Body of pancreas (tissue), 4 donors: Measurements from ENCODE around the gene APOA4.

ENCODE experiments used
- POLR2A ChIP-seq, 3 donors: fragments of 450-650 bp; IDR thresholded peaks; one replicate each; pipeline ENCODE4 v1.6.1; 2016; ENCODE audit warnings: antibody characterized with exemption in 3 of 3, mild to moderate bottlenecking in 2 of 3
- TF ChIP-seq, protein P1 (sequence below), 7 experiments: fragments of 450-650 bp in 4 of 7; fragments of 200-600 bp in 3 of 7; sonication (generic) in 3 of 7; IDR thresholded peaks; one replicate each; pipeline ENCODE4 v1.5.1; 2016 to 2019; ENCODE audit warnings: antibody characterized with exemption in 7 of 7

- TF ChIP-seq, protein P1, sequence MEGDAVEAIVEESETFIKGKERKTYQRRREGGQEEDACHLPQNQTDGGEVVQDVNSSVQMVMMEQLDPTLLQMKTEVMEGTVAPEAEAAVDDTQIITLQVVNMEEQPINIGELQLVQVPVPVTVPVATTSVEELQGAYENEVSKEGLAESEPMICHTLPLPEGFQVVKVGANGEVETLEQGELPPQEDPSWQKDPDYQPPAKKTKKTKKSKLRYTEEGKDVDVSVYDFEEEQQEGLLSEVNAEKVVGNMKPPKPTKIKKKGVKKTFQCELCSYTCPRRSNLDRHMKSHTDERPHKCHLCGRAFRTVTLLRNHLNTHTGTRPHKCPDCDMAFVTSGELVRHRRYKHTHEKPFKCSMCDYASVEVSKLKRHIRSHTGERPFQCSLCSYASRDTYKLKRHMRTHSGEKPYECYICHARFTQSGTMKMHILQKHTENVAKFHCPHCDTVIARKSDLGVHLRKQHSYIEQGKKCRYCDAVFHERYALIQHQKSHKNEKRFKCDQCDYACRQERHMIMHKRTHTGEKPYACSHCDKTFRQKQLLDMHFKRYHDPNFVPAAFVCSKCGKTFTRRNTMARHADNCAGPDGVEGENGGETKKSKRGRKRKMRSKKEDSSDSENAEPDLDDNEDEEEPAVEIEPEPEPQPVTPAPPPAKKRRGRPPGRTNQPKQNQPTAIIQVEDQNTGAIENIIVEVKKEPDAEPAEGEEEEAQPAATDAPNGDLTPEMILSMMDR (IDR thresholded peaks at IDR 0.05), result no peak
- no peak for TF ChIP-seq POLR2A (IDR thresholded peaks at IDR 0.05)
These were observed 3.0 kb upstream of the APOA4 start for GRCh38 chr11:116825854-116826750.
